Measurements from ENCODE around the gene TIGD7.
A peak's percentile ranks its signal among the peaks of the same experiment; 100 is the strongest.

TIGD7 gene

GRCh38 chr16:3311496-3311895 is 6.3 kb upstream of the TIGD7 start:
- H3K9me3 ChIP-seq (ENCODE audit: control insufficient read depth, insufficient read depth, low read depth, low read length): peaks cover 94% of the 10 kb centered on the region
- peaks cover 87% of the 10 kb centered on the region for H3K36me3 ChIP-seq (ENCODE audit: control insufficient read depth, insufficient read depth, low read length)
- H3K4me3 ChIP-seq (ENCODE audit: low read depth, low read length): no peak overlapping the region

GRCh38 chr16:3306078-3306477 is 848 bp upstream of the TIGD7 start:
- H3K4me1 ChIP-seq (ENCODE audit: control insufficient read depth, insufficient read depth, low read length): no peaks in the 10 kb centered on the region
- H3K9me3 ChIP-seq (ENCODE audit: control insufficient read depth, insufficient read depth, low read depth, low read length): peaks cover 72% of the 10 kb centered on the region
- H3K9ac ChIP-seq (ENCODE audit: low read length): peak overlapping the region; percentile 96
- no peaks in the 10 kb centered on the region for H3K27me3 ChIP-seq (ENCODE audit: control insufficient read depth, insufficient read depth, low read length)
- H3K36me3 ChIP-seq (ENCODE audit: control insufficient read depth, insufficient read depth, low read length): peaks cover 41% of the 10 kb centered on the region
- no peak overlapping the region; the same call in 1 of the 2 replicates for H3K27ac ChIP-seq (ENCODE audit: low read depth, low read length)
- H3K4me3 ChIP-seq (ENCODE audit: low read depth, low read length): peak overlapping the region; percentile 87

More at GRCh38 chr16:3311496-3311895, 6.3 kb upstream of the TIGD7 start:
- Histone ChIP-seq H3K27ac (ENCODE audit: low read depth, low read length) (no peak overlapping the region), H3K27me3 (ENCODE audit: control insufficient read depth, insufficient read depth, low read length) (no peaks in the 10 kb centered on the region), H3K4me1 (ENCODE audit: control insufficient read depth, insufficient read depth, low read length) (no peaks in the 10 kb centered on the region), H3K9ac (ENCODE audit: low read length) (no peak overlapping the region)

DNA sequence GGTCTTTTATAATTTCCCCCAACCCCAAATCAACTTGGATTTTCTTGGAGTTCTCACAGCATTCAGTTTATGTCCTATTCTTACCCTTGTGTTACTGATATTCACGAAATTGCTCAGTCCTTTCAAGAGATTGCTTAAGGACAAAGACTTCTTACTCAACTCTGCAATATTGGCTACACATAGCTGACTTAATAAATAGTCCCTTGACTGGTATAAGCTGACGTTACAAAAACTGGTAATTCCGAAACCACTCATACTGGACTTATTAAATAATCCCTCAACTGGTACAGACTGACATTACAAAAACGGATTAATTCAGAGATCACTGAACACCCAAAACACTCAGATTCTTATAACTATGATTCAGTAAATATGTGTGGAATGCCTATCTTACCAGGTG is 860 bp downstream of the TIGD7 start:
- Histone ChIP-seq H3K9ac (ENCODE audit: low read length) (peak overlapping the region; percentile 96), H3K36me3 (ENCODE audit: control insufficient read depth, insufficient read depth, low read length) (peaks cover 48% of the 10 kb centered on the region), H3K4me1 (ENCODE audit: control insufficient read depth, insufficient read depth, low read length) (no peaks in the 10 kb centered on the region), H3K27ac (ENCODE audit: low read depth, low read length) (no peak overlapping the region), H3K27me3 (ENCODE audit: control insufficient read depth, insufficient read depth, low read length) (no peaks in the 10 kb centered on the region), H3K4me3 (ENCODE audit: low read depth, low read length) (peak overlapping the region; percentile 87), H3K9me3 (ENCODE audit: control insufficient read depth, insufficient read depth, low read depth, low read length) (peaks cover 65% of the 10 kb centered on the region)

GRCh38 chr16:3295783-3296182 is 9.4 kb downstream of the TIGD7 start:
- Histone ChIP-seq H3K4me3 (ENCODE audit: low read depth, low read length) (no peak overlapping the region), H3K4me1 (ENCODE audit: control insufficient read depth, insufficient read depth, low read length) (no peaks in the 10 kb centered on the region), H3K27me3 (ENCODE audit: control insufficient read depth, insufficient read depth, low read length) (no peaks in the 10 kb centered on the region), H3K9ac (ENCODE audit: low read length) (no peak overlapping the region), H3K27ac (ENCODE audit: low read depth, low read length) (no peak overlapping the region), H3K9me3 (ENCODE audit: control insufficient read depth, insufficient read depth, low read depth, low read length) (peaks cover 65% of the 10 kb centered on the region), H3K36me3 (ENCODE audit: control insufficient read depth, insufficient read depth, low read length) (peaks cover 59% of the 10 kb centered on the region)

DNA sequence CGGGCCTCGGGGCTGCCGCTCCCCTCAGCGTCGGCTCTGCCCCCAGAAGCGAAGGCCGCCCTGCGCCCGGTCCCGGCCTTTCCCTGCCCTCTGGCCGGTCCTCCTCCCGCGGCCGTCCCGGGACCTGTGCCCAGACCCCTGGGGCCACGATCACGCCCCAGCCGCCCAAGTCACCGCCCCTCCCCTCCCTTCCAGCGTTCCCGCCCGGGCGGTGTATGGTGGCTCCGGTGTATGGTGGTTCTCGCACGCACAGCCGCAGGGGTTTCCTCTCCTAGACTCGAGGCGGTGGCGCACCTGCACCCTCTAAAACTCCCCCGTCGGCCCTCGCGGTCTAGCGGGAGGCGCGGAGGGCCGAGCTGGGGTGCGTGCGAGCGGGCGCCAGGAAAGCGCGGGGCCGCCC is 10.0 kb downstream of the TIGD7 start:
- H3K27me3 ChIP-seq (ENCODE audit: control insufficient read depth, insufficient read depth, low read length): no peaks in the 10 kb centered on the region
- peaks cover 70% of the 10 kb centered on the region for H3K9me3 ChIP-seq (ENCODE audit: control insufficient read depth, insufficient read depth, low read depth, low read length)
- H3K4me1 ChIP-seq (ENCODE audit: control insufficient read depth, insufficient read depth, low read length): no peaks in the 10 kb centered on the region
- no peak overlapping the region for H3K27ac ChIP-seq (ENCODE audit: low read depth, low read length)
- no peak overlapping the region for H3K4me3 ChIP-seq (ENCODE audit: low read depth, low read length)
- H3K9ac ChIP-seq (ENCODE audit: low read length): no peak overlapping the region
- H3K36me3 ChIP-seq (ENCODE audit: control insufficient read depth, insufficient read depth, low read length): peaks cover 59% of the 10 kb centered on the region

GRCh38 chr16:3292604-3293003 is 12.6 kb downstream of the TIGD7 start:
- Histone ChIP-seq H3K9ac (ENCODE audit: low read length) (no peak overlapping the region), H3K27me3 (ENCODE audit: control insufficient read depth, insufficient read depth, low read length) (no peaks in the 10 kb centered on the region), H3K9me3 (ENCODE audit: control insufficient read depth, insufficient read depth, low read depth, low read length) (peaks cover 75% of the 10 kb centered on the region), H3K36me3 (ENCODE audit: control insufficient read depth, insufficient read depth, low read length) (peaks cover 71% of the 10 kb centered on the region), H3K4me1 (ENCODE audit: control insufficient read depth, insufficient read depth, low read length) (no peaks in the 10 kb centered on the region), H3K4me3 (ENCODE audit: low read depth, low read length) (no peak overlapping the region), H3K27ac (ENCODE audit: low read depth, low read length) (no peak overlapping the region)

DNA sequence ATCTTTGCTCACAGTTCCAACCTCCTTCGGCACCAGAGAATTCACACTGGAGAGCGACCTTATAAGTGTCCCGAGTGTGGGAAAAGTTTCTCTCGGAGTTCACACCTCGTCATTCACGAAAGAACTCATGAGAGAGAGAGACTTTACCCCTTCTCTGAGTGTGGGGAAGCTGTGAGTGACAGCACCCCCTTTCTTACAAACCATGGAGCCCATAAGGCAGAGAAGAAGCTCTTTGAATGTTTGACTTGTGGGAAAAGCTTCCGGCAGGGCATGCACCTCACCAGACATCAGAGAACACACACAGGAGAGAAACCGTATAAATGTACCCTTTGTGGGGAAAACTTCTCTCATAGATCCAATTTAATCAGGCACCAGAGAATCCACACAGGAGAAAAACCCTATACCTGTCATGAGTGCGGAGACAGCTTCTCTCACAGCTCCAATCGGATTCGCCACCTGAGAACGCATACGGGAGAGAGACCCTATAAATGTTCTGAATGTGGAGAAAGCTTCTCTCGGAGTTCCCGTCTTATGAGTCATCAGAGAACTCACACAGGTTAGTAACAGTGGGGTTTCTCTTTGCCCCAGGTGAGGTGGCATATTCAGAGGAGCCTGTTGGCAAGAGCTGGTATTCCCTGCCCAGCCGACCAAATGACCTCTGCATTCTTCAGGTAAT is 15.1 kb downstream of the TIGD7 start:
- H3K9me3 ChIP-seq (ENCODE audit: control insufficient read depth, insufficient read depth, low read depth, low read length): peaks cover 84% of the 10 kb centered on the region
- H3K36me3 ChIP-seq (ENCODE audit: control insufficient read depth, insufficient read depth, low read length): peaks cover 85% of the 10 kb centered on the region
- no peak overlapping the region for H3K27ac ChIP-seq (ENCODE audit: low read depth, low read length)
- no peaks in the 10 kb centered on the region for H3K4me1 ChIP-seq (ENCODE audit: control insufficient read depth, insufficient read depth, low read length)
- H3K9ac ChIP-seq (ENCODE audit: low read length): no peak overlapping the region
- no peaks in the 10 kb centered on the region for H3K27me3 ChIP-seq (ENCODE audit: control insufficient read depth, insufficient read depth, low read length)
- no peak overlapping the region for H3K4me3 ChIP-seq (ENCODE audit: low read depth, low read length)

- H3K4me1 ChIP-seq (ENCODE audit: control insufficient read depth, insufficient read depth, low read length): no peaks in the 10 kb centered on the region; the same call in 1 of the 2 replicates
- H3K4me3 ChIP-seq (ENCODE audit: low read depth, low read length): peak overlapping the region; percentile 66
- H3K27ac ChIP-seq (ENCODE audit: low read depth, low read length): no peak overlapping the region
- H3K9ac ChIP-seq (ENCODE audit: low read length): no peak overlapping the region
- H3K9me3 ChIP-seq (ENCODE audit: control insufficient read depth, insufficient read depth, low read depth, low read length): peaks cover 41% of the 10 kb centered on the region
- peaks cover 47% of the 10 kb centered on the region for H3K36me3 ChIP-seq (ENCODE audit: control insufficient read depth, insufficient read depth, low read length)
- H3K27me3 ChIP-seq (ENCODE audit: control insufficient read depth, insufficient read depth, low read length): no peaks in the 10 kb centered on the region
Observed at GRCh38 chr16:3285131-3285530, 20.1 kb downstream of the TIGD7 start.

- peak overlapping the region; percentile 88 for H3K27ac ChIP-seq (ENCODE audit: low read depth, low read length)
- peaks cover 27% of the 10 kb centered on the region for H3K9me3 ChIP-seq (ENCODE audit: control insufficient read depth, insufficient read depth, low read depth, low read length)
- peak overlapping the region; percentile 91 for H3K9ac ChIP-seq (ENCODE audit: low read length)
- H3K36me3 ChIP-seq (ENCODE audit: control insufficient read depth, insufficient read depth, low read length): peaks cover 34% of the 10 kb centered on the region
- peak overlapping the region; percentile 66 for H3K4me3 ChIP-seq (ENCODE audit: low read depth, low read length)
- no peaks in the 10 kb centered on the region for H3K27me3 ChIP-seq (ENCODE audit: control insufficient read depth, insufficient read depth, low read length)
- H3K4me1 ChIP-seq (ENCODE audit: control insufficient read depth, insufficient read depth, low read length): no peaks in the 10 kb centered on the region; the same call in 1 of the 2 replicates
Observed at GRCh38 chr16:3283543-3284447, 21.4 kb downstream of the TIGD7 start.

- Histone ChIP-seq H3K4me1 (ENCODE audit: control insufficient read depth, insufficient read depth, low read length) (no peaks in the 10 kb centered on the region; the same call in 1 of the 2 replicates), H3K27me3 (ENCODE audit: control insufficient read depth, insufficient read depth, low read length) (no peaks in the 10 kb centered on the region)
Observed at GRCh38 chr16:3282730-3283542, 22.3 kb downstream of the TIGD7 start, which contains the start of gene ZNF263. Gene ZNF263 (plus strand): TSS chr16:3283491. CDS start chr16:3283819, 328 bp downstream.

More at GRCh38 chr16:3282730-3283542, 22.3 kb downstream of the TIGD7 start, which contains the start of gene ZNF263:
- H3K4me3 ChIP-seq (ENCODE audit: low read depth, low read length): peak within 1 kb of the TSS; percentile 66
- peak within 1 kb of the TSS; percentile 88 for H3K27ac ChIP-seq (ENCODE audit: low read depth, low read length)
- peaks cover 20% of the 10 kb centered on the region for H3K9me3 ChIP-seq (ENCODE audit: control insufficient read depth, insufficient read depth, low read depth, low read length)
- H3K9ac ChIP-seq (ENCODE audit: low read length): peak within 1 kb of the TSS; percentile 91
- H3K36me3 ChIP-seq (ENCODE audit: control insufficient read depth, insufficient read depth, low read length): peaks cover 26% of the 10 kb centered on the region

Measured in HUES6 (cell line).